Dedifferentiated amniotic fluid mesenchymal stem cell (primary cell): ENCODE results near the gene KAZN.

Experiments used
- DNase-seq: peaks from one replicate; pipeline ENCODE4 v3.0.0-alpha.2; 2016; ENCODE audit errors: extremely low spot score

The KAZN gene

DNA sequence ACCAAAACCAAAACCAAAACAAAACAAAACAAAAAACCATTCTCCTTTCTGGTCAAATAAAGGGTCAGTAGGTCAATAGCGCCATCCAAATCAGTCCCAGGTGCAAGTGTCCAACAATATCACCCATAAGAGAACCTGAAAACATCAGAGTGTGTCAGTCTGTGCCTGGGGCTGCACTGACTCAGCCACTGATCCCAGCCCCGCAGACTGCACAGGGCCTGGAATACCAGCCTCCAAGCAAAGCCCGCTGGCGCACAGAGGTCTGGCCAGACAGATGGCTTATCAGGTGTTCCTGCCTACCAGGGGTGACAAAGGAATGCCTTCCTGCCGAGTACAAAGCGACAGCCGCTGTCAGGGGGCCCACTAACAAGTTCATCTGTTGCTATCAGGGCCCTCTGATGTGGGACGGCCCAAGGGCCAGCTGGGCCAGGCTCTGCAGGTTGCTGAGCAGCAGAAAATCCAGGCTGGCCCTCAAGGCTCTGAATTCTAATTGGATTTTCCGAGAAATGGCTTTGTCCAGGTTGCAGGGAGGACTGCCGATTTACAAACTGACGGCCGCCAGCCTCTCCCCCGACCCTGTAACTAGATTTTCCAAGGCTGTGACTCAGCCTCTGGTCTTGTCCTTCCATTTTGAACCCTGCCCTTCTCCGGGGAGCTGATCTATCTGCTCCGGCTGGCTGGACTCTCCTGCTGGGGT lies 541.3 kb downstream of the KAZN start:
- DNase-seq, result no peak

- no peak for DNase-seq
Measured at GRCh38 chr1:15141935-15142539, 543.6 kb downstream of the KAZN start.

DNA sequence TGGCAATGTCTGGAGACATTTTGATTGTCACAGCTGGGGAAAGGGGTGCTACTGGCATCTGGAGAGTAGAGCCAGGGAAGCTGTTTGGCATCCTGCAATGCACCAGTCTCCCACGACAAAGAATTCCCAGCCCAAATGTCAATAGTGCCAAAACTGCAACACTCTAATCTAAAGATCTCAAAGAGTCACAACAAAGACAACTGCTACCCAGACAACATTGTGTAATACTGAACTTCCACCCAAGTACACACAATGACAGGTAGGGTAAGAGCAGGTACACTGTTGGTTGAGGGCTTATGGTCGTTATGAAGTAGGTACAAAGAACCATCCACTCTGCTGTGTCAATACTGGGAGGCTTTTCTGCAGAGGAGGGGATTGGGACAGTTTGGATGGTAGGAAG lies 546.8 kb downstream of the KAZN start:
- no peak for DNase-seq

DNA sequence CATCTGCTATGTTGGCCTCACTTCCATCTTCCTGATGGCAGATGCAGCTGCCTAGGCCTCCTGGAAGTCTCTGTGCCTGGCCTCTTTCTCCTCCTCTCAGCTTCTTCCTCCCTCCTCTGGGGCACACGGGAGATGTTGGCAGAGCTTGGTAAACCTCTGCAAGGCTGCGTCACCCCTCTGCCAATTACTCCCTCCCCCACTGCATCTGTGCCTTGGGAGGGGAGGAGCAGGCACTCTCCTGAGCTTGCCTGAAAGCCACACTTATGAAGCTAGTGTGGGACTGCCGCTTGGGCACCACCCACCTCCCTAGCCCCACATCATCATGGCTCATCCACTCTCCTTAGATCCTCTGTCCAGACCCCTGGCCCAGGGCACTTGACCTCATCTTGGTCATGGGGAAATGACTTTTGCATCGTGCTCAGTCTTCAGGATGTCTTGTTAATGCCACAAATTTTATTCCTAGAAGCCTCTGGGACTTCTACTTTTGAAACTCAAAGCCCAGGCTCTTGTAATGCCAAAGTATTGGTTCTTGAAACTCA lies 547.7 kb downstream of the KAZN start:
- no peak for DNase-seq

- DNase-seq, result no peak
Measured at GRCh38 chr1:15146971-15147376, 548.5 kb downstream of the KAZN start.

GRCh38 chr1:15148004-15148403 lies 549.5 kb downstream of the KAZN start:
- DNase-seq, result no peak

DNA sequence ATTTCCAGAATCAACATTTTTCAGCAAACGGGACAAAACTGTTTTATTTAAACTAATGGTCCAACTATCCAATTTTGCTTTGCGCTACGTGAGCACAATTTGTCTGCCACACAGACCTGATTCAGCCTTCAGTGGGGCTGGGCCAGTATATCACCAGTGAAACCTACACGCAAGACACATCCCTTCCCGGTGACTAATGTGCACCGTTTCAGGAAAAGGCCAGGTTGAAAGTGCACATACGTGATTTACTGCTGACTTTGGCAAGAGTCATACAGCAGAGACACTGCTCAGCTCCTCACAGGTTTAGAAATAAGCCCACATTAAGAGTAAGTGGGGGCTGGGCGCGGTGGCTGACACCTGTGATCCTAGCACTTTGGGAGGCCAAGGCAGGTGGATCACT lies 550.0 kb downstream of the KAZN start:
- DNase-seq, result no peak

- DNase-seq, result no peak
Measured at GRCh38 chr1:15148941-15149340, 550.5 kb downstream of the KAZN start.

- no peak for DNase-seq
Measured at GRCh38 chr1:15150376-15150775, 551.9 kb downstream of the KAZN start.

GRCh38 chr1:15151377-15151806 lies 552.9 kb downstream of the KAZN start:
- DNase-seq, result no peak

- no peak for DNase-seq
Measured at GRCh38 chr1:15151871-15152270, 553.4 kb downstream of the KAZN start.

DNA sequence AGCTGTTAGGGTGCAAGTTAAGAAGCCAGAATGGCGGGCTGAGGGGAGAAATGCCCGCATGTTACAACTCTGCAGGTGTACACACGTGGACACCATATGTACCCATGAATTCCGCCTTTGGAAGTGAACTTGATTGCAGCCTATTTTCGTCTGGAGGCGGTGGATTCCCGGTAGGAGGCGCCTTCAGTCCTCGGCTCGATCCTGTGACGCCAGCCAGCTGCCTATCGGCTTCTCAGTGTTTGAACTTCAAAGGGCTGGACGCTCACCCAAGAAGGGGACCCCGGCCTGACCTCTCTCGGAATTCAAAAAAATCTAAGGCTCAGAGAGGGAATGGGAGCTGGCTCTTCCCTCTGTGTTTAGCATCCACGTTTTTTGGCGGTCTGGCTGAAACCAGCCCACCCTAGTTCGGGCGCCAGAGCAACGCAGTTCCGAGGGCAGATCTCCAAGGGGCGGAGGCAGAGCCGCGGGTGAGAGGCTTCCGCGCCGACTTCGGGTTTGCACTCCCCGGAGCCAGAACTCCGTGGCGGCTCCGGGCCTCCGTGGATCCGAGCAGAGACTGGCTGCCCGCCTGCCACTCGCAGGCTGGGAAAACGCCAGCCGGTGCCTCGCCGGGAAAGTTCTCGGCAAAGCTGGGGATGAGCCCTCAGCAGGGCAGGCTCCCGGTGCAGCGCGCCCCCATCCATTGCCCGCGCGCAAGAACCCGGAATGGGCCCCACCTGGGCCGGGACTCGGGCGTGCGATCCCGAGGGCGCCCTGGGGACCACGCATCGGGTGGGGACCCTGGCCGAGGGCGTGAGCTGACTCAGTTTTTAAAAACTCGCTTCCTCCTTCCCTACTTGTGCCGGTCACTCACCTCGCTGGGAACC lies 554.1 kb downstream of the KAZN start:
- DNase-seq, result peak; percentile 80

GRCh38 chr1:15153184-15153841 lies 554.8 kb downstream of the KAZN start, which contains the start of gene TMEM51:
Gene TMEM51 (plus strand): TSS chr1:15153747. CDS start chr1:15215088, 61,341 bp downstream.
- no peak for DNase-seq

GRCh38 chr1:15153842-15154479 lies 555.5 kb downstream of the KAZN start:
- peak; percentile 35 for DNase-seq

DNA sequence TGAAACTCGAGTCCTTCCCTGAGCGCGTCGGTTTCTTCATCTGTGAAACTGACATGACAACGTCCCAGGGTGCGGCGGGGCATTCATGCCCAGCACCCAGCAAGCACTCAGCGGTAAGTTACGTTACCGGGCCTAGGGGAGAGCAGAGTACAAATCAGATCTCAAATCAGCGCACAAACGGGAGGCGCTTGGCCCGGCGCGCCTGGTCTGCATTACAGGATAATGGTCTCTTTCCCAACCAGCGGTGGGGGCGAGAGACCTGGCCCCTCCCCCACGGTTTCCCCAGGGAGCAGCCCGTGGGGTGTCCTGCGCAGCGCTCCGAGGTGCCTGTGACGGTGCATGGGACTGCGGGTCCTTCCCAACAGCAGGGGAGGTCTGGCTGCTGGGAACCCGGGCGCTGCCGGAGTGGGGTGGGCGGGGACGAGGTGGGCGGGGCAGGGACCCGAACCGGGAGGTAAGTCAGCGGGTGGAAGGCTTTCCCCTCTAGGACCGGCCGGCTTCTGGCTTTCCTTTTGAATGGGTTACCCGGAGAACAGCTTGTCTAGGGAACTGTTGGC lies 556.1 kb downstream of the KAZN start:
- no peak for DNase-seq

DNA sequence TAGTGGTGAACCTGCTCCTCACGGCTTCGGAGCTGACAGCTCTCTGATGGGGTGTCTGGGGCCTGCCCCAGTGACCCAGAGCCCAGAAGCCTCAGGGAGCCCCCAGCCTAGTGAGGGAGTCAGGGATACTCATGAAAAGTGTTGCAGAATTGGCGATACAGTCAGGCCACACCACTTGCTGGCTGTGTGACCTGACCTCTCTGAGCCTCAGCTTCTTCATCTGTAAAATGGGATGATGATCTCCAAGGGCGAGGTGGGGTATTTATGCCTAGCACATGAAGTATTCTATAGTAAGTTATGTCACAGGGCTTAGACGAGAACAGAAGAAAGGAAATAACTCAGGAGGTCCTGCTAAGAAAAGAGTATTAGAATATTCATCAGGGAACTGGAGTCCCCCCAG lies 556.7 kb downstream of the KAZN start:
- DNase-seq, result no peak

DNA sequence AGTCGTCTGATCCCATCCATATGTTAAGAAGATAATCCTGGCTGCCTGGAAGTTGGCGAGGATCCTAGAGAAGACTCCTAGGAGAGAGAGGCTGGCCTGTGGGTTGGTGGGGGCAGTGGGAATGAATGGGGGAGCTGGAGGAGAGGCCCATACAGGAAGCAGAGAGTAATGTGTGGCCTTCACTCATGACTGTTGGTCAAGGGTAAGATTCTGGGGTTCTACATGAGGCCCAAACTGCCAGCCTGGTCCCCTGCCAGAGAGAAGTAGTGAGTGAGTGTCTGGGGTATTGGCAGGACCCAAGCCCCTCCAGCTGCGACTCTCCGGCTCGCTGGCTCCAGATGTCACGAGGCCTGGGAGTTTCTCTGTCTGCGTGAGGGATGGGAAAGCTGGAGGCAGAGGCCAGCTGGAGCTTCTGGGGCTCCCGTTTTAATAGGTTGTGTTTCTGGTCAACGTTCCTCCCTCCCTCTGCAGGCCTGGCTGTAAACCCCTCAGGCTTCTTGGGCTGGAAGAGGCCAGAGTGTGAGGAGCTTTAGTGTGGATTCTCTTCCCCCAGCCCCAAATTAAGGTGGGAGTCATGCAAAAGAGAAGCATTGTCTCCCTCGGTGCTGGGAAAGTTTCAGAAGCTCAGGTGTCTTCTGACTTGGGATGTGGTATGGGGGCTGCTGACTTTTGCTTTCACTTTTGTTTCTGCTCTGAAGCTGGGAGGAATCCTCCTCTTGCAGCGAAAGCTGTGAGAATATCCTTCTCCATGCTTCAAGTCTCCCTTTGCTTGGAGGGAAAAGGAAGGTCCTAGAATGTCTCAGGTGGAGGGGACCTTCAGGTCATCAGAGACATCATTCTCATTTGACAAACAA lies 557.6 kb downstream of the KAZN start:
- DNase-seq, result no peak

DNA sequence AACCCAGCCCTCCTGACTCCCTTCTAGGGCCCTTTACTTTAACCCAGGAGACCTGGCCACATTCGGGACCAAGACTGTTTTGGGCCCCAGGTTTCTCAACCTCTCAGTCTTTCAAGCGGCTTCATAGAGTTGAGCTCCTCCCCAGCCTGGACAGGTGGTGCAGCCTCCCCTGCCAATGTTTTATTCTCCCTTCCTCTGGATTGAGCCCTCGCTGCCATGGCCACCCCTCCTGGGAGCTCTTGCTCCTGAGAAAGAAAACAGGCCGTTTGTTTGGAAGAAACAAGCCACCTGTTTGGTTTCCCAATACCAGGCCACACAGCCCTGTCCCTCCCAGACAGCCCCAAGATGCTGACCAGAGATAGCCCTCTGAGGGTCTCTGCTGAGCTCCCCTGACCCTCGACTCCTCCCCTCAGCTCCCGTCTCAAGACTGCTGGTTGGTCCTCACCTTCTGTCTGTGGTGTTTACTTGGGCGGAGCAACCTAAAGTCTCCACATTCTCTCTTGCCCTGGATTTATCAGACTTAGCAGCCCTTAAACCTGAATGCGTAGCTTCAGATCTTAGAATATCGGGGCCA lies 558.4 kb downstream of the KAZN start:
- no peak for DNase-seq

DNA sequence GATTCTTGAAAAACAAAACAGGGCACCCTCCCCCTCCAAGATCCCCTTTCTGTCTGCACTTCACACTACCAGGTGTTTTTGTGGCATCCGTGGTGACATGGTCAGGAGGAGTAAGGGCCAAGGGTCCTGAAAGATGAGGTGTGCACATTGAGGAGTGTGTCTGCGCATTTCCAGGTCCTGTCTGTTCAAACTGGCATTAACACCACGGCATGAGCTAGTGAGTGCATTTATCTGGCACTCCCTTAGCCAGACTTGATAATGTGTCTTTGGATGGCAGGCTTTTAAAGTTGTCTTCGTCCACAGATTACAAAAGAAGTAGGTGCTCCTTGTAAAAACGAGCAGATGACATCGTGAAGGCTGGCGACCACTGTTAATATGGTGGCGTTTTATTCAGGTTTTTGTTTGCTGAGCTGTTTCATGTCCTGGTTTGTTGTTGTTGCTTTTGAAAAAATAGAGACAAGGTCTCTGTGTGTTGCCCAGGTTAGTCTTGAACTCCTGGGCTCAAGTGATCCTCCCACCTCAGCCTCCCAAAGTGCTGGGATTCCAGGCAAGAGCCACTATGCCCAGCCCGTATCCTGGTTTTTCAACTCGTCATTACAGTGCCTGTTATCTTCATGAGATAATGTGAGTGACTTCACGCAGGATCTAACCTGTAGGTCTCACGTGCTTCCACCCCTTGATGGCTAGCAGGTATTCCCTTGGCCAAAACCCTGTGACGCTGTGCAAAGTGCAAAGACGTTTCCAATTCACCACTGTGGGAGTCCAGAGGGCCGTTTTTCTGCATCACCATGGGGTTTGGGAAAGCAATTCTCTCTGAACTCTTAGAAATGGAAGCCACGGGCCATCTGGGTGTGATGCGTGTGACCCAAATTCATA lies 559.3 kb downstream of the KAZN start:
- no peak for DNase-seq
